HEK293T (cell line): Measurements from ENCODE around the gene MKNK1.

Source experiments
- CTCF ChIA-PET: fragments of 350-600 bp; formaldehyde crosslinking; extraction: SDS; loops from one replicate; lab custom pipeline; 2021; ENCODE audit warnings: antibody characterized with exemption, inconsistent platforms; lab: Yijun Ruan, JAX
- POLR2A ChIA-PET: fragments of 350-600 bp; formaldehyde crosslinking; extraction: SDS; loops from one replicate; lab custom pipeline; 2020; ENCODE audit warnings: antibody characterized with exemption, inconsistent platforms; lab: Yijun Ruan, JAX
- DNase-seq: peaks from one replicate; pipeline ENCODE4 v3.0.0; 2012; ENCODE audit warnings: mixed read lengths; ENCODE audit errors: extremely low spot score
- ARNT ChIP-seq: fragments of 450-650 bp; IDR thresholded peaks from 2 replicates; pipeline ENCODE4 v1.6.1; 2017; ENCODE audit warnings: mild to moderate bottlenecking
- BHLHE40 ChIP-seq: fragments of 450-650 bp; IDR thresholded peaks from 2 replicates; pipeline ENCODE4 v1.6.1; 2016; ENCODE audit warnings: mild to moderate bottlenecking, moderate library complexity, borderline replicate concordance
- CTBP1 ChIP-seq: fragments of 450-650 bp; IDR thresholded peaks from 2 replicates; pipeline ENCODE4 v1.6.1; 2016; ENCODE audit warnings: borderline replicate concordance
- ELF4 ChIP-seq: fragments of 450-650 bp; IDR thresholded peaks from 2 replicates; pipeline ENCODE4 v1.6.1; 2017; ENCODE audit warnings: antibody characterized with exemption
- FOXA1 ChIP-seq: fragments of 450-650 bp; IDR thresholded peaks from 2 replicates; pipeline ENCODE4 v1.6.1; 2016; ENCODE audit warnings: mild to moderate bottlenecking
- FOXK2 ChIP-seq: fragments of 450-650 bp; IDR thresholded peaks from 2 replicates; pipeline ENCODE4 v1.6.1; 2016; ENCODE audit warnings: mild to moderate bottlenecking
- FOXM1 ChIP-seq: fragments of 450-650 bp; IDR thresholded peaks from 2 replicates; pipeline ENCODE4 v1.6.1; 2017; ENCODE audit warnings: mild to moderate bottlenecking, borderline replicate concordance
- HDGF ChIP-seq: fragments of 450-650 bp; IDR thresholded peaks from 2 replicates; pipeline ENCODE4 v1.6.1; 2017; ENCODE audit warnings: antibody characterized with exemption, borderline replicate concordance
- L3MBTL2 ChIP-seq: fragments of 450-650 bp; conservative IDR thresholded peaks from 2 replicates; pipeline ENCODE4 v1.6.1; 2016; ENCODE audit warnings: mild to moderate bottlenecking
- LEF1 ChIP-seq: fragments of 450-650 bp; IDR thresholded peaks from 2 replicates; pipeline ENCODE4 v1.6.1; 2017; ENCODE audit warnings: mild to moderate bottlenecking, borderline replicate concordance
- NFRKB ChIP-seq: fragments of 450-650 bp; IDR thresholded peaks from 2 replicates; pipeline ENCODE4 v1.6.1; 2016; ENCODE audit warnings: mild to moderate bottlenecking, moderate library complexity
- PKNOX1 ChIP-seq: fragments of 450-650 bp; IDR thresholded peaks from 2 replicates; pipeline ENCODE4 v1.6.1; 2016
- SP1 ChIP-seq: fragments of 450-650 bp; IDR thresholded peaks from 2 replicates; pipeline ENCODE4 v1.6.1; 2017
- SUZ12 ChIP-seq: fragments of 450-650 bp; IDR thresholded peaks from 2 replicates; pipeline ENCODE4 v1.6.1; 2016; ENCODE audit warnings: mild to moderate bottlenecking
- TARDBP ChIP-seq: fragments of 450-650 bp; IDR thresholded peaks from 2 replicates; pipeline ENCODE4 v1.6.1; 2016
- ZNF384 ChIP-seq: fragments of 450-650 bp; IDR thresholded peaks from 2 replicates; pipeline ENCODE4 v1.6.1; 2016

MKNK1 gene

GRCh38 chr1:46576596-46576995 lies 27.5 kb downstream of the MKNK1 start:
- POLR2A ChIA-PET: interaction anchor here (0.9 kb wide), 1 partner anchor 28 kb away, joined by 3 read pairs; no protein-coding TSS in a partner anchor
- CTCF ChIA-PET: no interaction called here
- no peak for DNase-seq
- no peak for TF ChIP-seq SP1
- TF ChIP-seq BHLHE40: no peak
- no peak for TF ChIP-seq LEF1
- TF ChIP-seq NFRKB: no peak
- no peak for TF ChIP-seq SUZ12

GRCh38 chr1:46575778-46576177 lies 28.3 kb downstream of the MKNK1 start:
- POLR2A ChIA-PET: no interaction called here

GRCh38 chr1:46575300-46575699 lies 28.8 kb downstream of the MKNK1 start:
- DNase-seq: peak; percentile 16
- CTCF ChIA-PET: no interaction called here
- TF ChIP-seq LEF1 (no peak), PKNOX1 (peak; percentile 78)
- POLR2A ChIA-PET: no interaction called here

More at GRCh38 chr1:46575778-46576177, 28.3 kb downstream of the MKNK1 start:
- DNase-seq: no peak
- CTCF ChIA-PET: no interaction called here
- no peak for TF ChIP-seq HDGF
- no peak for TF ChIP-seq FOXA1
- TF ChIP-seq CTBP1: no peak
- no peak for TF ChIP-seq FOXK2
- no peak for TF ChIP-seq LEF1
- TF ChIP-seq SUZ12: no peak
- no peak for TF ChIP-seq ARNT
- TF ChIP-seq ZNF384: no peak
- no peak for TF ChIP-seq BHLHE40
- TF ChIP-seq TARDBP: no peak
- no peak for TF ChIP-seq NFRKB
- no peak for TF ChIP-seq FOXM1
- TF ChIP-seq L3MBTL2: no peak
- no peak for TF ChIP-seq PKNOX1
- TF ChIP-seq SP1: no peak
- TF ChIP-seq ELF4: no peak

GRCh38 chr1:46571691-46572225 lies 32.3 kb downstream of the MKNK1 start:
- DNase-seq: no peak
- TF ChIP-seq SUZ12 (no peak), ARNT (no peak), L3MBTL2 (no peak), LEF1 (no peak), PKNOX1 (no peak), FOXK2 (no peak), FOXA1 (no peak), FOXM1 (no peak), SP1 (no peak), HDGF (no peak), BHLHE40 (no peak), TARDBP (no peak), CTBP1 (no peak), NFRKB (no peak), ZNF384 (no peak), ELF4 (no peak)
- POLR2A ChIA-PET: interaction anchor here (1.0 kb wide), 1 partner anchor 32 kb away, joined by 3 read pairs; the partner anchor contains the start of gene MKNK1
- CTCF ChIA-PET: no interaction called here

- CTCF ChIA-PET: interaction anchor here (0.6 kb wide), 1 partner anchor 156 kb away, joined by 3 read pairs; no protein-coding TSS in a partner anchor
- POLR2A ChIA-PET: interaction anchor here (1.0 kb wide), 1 partner anchor 34 kb away, joined by 3 read pairs; the partner anchor contains the start of gene MKNK1
- no peak for DNase-seq
- no peak for TF ChIP-seq PKNOX1
- no peak for TF ChIP-seq FOXA1
- TF ChIP-seq L3MBTL2: no peak
- TF ChIP-seq CTBP1: no peak
- no peak for TF ChIP-seq NFRKB
- no peak for TF ChIP-seq HDGF
- no peak for TF ChIP-seq SUZ12
- TF ChIP-seq FOXM1: no peak
- no peak for TF ChIP-seq FOXK2
- TF ChIP-seq SP1: no peak
- no peak for TF ChIP-seq ARNT
- no peak for TF ChIP-seq ELF4
- no peak for TF ChIP-seq ZNF384
- TF ChIP-seq TARDBP: no peak
- no peak for TF ChIP-seq BHLHE40
- no peak for TF ChIP-seq LEF1
Observed at GRCh38 chr1:46569884-46570725, 34.0 kb downstream of the MKNK1 start.
